Stimulated activated CD4-positive, alpha-beta T cell treated with anti-CD3 and anti-CD28 coated beads, Interleukin-1b, Interleukin-23, amount 100 ng/mL, for 4 hours (primary cell): ENCODE results near the gene PLEKHB2.
"Not testable (repeated sequence)": the region's sequence is repeated elsewhere in the genome, so short reads cannot be mapped to it uniquely, and the experiment has no call there.

Source experiments
- DNase-seq, 2 donors: peaks; one replicate each; pipeline ENCODE4 v3.0.0-alpha.2; 2020; ENCODE audit warnings: low read depth in 2 of 2

PLEKHB2 gene

DNA sequence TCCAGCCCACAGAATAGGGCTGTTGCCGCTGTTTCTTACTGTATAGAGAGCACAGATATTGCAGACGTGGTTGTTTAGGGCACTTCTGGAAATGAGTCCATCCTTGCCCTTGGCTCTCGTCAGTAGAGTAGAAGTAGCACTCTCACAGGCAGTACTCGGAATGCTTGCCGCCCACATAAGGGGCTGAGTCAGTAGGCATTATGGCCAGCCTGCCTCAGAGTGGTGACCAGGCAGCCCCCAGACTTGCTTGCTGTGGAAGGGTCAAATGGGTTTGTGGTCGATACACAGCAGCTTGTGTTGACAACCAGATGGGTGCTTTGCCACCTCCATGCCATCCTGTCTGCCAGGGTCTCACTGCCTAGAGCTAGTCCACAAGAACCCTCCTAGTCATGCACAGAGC lies 38.7 kb downstream of the PLEKHB2 start:
- DNase-seq: no peak

GRCh38 chr2:131145040-131145439 lies 39.9 kb downstream of the PLEKHB2 start:
- no peak for DNase-seq

GRCh38 chr2:131146231-131146630 lies 41.1 kb downstream of the PLEKHB2 start:
- no peak for DNase-seq

DNA sequence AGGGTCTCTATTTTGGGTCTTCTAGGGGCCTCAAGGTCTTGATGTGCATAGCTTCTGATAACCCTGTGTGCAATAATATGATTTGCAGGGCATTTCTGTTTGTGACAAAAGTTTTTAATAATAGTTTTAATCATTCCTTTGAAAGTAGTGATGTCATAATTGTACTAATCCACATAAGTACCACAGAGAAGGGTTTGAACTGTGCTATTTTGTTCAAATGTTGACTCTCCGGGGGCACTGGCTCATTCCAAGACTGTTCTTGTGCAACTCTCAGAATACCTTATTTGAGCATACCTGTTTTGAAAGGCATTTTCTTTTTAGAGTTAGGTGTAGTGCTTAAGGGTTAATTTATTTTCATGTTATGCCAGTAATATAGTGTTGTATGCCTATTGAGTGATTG lies 41.6 kb downstream of the PLEKHB2 start:
- no peak for DNase-seq

DNA sequence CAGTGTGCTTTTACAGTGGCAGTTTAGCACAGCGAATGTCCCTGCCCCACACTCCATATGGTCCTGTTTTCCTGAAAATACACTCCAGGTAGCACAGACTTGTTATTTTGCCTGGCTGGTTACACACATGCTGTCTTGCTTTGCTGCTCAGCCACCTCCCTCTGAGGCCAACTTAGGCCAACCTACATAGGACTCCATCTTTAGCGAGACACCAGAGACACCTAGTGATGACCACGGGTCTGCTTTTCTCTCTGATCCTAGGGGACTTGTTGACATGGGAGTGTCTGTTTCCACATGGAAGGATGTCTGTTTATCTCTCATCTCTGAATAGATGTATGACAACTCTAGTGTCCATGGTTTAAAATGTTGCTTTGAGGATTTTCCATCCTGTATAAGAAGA lies 43.3 kb downstream of the PLEKHB2 start:
- DNase-seq: no peak

GRCh38 chr2:131150109-131150508 lies 45.0 kb downstream of the PLEKHB2 start:
- DNase-seq: not testable (repeated sequence)

DNA sequence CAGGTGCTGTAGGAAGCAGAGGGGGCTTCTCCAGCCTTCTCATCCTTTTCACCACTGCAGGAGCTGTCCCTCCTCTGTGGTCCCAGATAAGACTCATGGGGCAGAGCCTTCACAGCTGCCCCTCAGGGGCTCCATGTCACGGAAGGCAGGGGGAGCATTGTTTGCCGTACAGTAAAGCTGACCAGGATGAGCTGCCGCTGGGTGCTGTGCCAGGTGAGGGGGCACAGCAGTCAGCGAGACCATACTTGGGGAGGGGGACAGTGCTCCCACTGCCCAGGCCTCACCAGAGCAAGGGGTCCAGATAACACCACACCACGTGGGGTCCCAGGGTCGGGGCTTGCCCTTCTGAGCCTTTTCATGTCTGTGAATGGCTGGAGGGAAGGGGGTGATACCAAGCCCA lies 46.3 kb downstream of the PLEKHB2 start:
- no peak for DNase-seq

GRCh38 chr2:131152074-131152473 lies 46.9 kb downstream of the PLEKHB2 start:
- DNase-seq: no peak

GRCh38 chr2:131153529-131153928 lies 48.4 kb downstream of the PLEKHB2 start:
- DNase-seq: no peak

DNA sequence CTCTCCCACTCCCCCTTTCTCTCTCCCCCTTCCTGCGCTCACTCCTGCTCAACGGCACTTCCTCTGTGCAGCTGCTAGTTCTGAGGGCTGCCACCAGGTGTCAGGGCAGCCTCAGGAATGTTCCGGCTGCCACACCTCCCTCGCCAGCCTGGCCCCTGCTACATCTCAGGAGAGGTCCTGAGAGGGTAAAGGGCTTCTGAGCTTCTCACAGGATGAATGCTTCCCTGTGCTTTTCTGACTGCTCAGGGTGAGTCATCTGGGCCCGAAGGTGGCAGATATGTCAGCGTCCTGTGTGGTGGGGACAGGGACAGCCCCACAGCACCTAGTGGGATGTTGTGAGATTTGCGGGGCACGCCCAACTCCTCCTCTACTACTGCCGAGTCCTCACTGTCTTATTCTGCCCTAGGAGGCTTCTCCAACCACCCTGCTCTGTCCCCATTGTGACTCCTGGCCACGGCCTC lies 49.0 kb downstream of the PLEKHB2 start:
- DNase-seq: peak; percentile 51 to 65

DNA sequence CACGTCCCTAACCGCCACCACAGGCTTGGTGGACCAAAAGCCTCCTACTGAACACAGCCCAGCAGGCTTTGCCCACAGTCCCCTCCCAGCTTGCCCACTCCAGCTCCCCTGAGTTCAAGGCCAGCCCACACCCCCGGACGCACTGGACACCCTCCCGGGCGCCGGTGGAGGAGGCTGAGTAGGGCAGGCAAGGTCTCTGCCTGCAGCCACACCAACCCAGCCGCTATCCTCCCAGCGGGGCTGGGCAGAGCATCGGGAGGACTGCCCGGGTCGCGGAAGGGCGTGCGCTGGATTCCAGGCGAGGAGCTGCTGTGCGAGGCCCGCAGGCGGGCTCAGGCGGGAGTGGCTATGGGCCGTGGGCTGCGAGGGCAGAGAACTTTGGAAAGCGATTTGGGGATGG lies 49.5 kb downstream of the PLEKHB2 start:
- no peak for DNase-seq

- no peak for DNase-seq
Measured at GRCh38 chr2:131155208-131155855, 50.2 kb downstream of the PLEKHB2 start.

DNA sequence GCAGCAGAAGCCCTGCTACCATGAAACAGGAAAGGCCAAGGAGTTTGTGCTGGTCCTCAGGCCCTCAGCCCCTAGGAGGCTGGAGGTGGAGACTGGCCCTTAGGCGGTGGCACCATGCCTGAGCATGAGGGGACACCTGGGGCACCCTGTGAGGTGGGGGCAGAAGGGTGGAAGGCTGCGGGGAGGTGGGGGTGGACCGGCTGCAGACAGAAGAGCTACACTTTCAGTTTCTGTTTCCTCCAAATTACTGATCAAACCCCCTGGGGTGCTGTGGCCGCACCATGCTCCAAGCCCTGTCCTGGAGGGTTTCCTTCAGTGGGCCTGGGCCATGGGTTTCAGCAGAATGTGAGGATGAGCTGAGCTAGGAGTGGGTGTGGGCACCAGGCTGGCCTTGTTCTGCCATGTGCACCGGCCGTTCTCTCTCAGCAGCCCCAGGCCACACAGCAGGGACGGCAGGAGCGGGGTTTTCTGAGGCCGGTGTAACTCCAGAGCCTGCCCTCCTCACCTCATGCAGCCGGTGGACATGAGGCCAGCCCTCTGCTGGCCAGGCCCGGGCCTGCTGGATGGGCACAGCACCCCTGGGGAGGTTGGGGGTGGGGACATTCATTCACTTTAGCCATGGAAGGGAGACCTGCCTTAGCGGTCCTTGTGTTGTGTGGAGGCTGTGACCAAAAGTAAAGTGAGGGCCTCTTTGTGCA lies 51.5 kb downstream of the PLEKHB2 start:
- no peak for DNase-seq

DNA sequence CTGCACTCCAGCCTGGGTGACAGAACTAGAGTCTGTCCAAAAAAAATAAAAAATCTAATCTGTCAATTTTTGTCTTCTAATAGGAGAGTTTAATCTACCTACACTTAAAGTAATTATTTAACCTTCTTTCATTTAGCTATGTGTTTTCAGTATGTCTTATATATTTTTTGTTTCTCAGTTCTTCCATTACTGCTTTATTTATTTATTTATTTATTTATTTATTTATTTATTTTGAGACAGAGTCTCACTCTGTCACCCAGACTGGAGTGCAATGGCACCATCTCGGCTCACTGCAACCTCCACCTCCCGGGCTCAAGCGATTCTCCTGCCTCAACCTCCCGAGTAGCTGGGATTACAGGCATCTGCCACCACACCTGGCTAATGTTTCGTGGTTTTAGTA lies 60.4 kb downstream of the PLEKHB2 start:
- not testable (repeated sequence) for DNase-seq

- DNase-seq: no peak
Measured at GRCh38 chr2:131168538-131168937, 63.4 kb downstream of the PLEKHB2 start.

DNA sequence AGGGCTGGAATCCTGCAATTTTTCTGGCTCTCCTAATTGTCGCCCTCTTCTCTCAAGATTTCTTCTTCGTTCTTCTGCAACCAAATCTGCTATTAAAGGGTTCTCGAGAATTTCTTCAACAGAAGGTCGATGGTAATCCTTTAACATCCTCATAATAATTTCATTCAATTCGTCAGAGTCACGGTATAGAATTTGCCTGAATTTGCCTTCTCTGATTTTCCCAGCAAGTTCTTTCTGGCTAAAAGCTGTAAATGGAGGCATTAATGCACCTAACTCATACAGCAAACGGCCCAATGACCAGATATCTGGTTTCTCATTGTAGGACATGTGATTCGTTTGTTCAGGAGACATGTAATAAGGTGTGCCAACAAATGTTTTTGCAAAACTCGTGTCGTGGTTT lies 72.9 kb downstream of the PLEKHB2 start:
- not testable (repeated sequence) for DNase-seq

GRCh38 chr2:131178721-131179418 lies 73.7 kb downstream of the PLEKHB2 start:
- not testable (repeated sequence) for DNase-seq

DNA sequence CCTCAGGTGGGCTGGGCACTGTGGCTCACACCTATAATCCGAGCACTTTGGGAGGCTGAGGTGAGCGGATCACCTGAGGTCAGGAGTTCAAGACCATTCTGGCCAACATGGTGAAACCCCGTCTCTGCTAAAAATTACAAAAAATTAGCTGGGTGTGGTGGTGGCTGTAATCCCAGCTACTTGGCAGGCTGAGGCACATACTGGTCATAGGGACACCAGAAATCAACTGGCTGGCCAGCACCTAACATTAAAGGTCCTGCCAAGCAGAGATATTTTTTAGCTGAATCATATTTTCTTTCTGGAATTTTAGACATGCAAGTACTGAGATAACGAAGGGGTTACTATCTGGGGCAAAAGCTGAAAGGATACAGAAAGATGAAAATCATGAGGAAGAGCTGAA lies 76.3 kb downstream of the PLEKHB2 start:
- DNase-seq: not testable (repeated sequence)

DNA sequence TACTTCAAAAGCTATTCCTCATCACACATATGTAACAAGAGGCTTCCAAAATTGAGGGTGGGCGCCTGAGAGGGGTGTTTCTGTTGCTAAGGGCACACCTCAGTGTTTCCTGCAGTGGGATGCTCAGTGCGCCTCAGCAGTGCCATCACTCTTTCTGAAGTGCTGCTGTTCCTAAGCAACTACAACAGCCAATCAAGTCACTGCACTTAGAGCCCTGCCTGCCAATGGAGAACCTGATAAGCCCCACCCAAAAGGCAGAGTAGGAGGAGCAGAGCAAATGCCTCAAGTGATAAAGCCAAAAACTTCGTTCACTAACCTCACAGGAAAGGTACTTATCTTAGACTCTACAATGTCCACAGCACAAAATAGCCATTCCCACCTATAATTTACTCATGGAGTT lies 88.3 kb downstream of the PLEKHB2 start:
- DNase-seq: not testable (repeated sequence)

- not testable (repeated sequence) for DNase-seq
Measured at GRCh38 chr2:131196186-131196585, 91.0 kb downstream of the PLEKHB2 start.
